Measurements from ENCODE around the gene PAQR4. TPM values are rescaled to one million over a fixed set of nuclear protein-coding genes. Genes with fewer than 3 reads are reported as not detected.

PAQR4 gene
- polyA plus RNA-seq, 1 of the 3 experiments (the other 2 are of a cell fraction), result 8.8 TPM

DNA sequence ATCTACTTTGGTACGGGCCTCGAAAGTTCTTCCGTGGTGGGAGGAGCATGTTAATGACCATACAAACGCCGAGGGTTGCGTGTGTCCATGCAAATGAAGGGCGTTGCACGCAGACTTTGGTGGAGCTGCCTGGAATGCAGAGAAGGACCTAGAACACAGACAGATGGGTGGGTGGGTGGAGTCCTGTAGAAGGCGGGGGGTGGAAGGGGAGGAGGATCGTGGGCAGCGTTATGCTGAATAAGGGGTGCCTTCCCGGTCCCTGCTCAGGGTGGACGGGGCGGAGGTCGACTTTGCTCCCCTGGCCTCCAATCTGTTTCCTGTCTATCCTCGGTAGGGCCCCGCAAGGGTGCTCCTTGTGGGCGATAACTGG, 795 bp upstream of the PAQR4 start:
- no peak overlapping the region for H2AFZ ChIP-seq (ENCODE audit: low read depth)
- TF ChIP-seq ELF1 (IDR thresholded peaks at IDR 0.05) (no peak), CHD2 (IDR thresholded peaks at IDR 0.05; ENCODE audit: low read length, partially characterized antibody) (no peak), NRF1 (IDR thresholded peaks at IDR 0.05; ENCODE audit: low read depth, low read length) (no peak), TCF12 (IDR thresholded peaks at IDR 0.05) (no peak), GABPA (IDR thresholded peaks at IDR 0.05; ENCODE audit: low read depth) (no peak)
- TF ChIP-seq, protein P1, sequence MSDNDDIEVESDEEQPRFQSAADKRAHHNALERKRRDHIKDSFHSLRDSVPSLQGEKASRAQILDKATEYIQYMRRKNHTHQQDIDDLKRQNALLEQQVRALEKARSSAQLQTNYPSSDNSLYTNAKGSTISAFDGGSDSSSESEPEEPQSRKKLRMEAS (IDR thresholded peaks at IDR 0.05; ENCODE audit: low read depth), result no peak
- peaks cover 8% of the 10 kb centered on the region for H3F3A ChIP-seq (replicated peaks; ENCODE audit: insufficient read depth)
- no peaks in the 10 kb centered on the region for H3K9me2 ChIP-seq
- H3K4me2 ChIP-seq, result peak overlapping the region; percentile 96
- WGBS (ENCODE audit: low lambda C conversion rate), result 94% methylated on average over 13 of the region's 18 CpGs
- H3K9ac ChIP-seq, result no peak overlapping the region
- no peaks in the 10 kb centered on the region for H3K9me3 ChIP-seq
- H3K4me3 ChIP-seq (ENCODE audit: low read depth in 2 of 2, low read length in 1 of 2), result no peak overlapping the region; a peak in 1 of 4 replicates
- H3K36me3 ChIP-seq (replicated peaks in 1 of 2; ENCODE audit: control insufficient read depth in 1 of 2, insufficient read depth in 2 of 2, low read length in 1 of 2), result no peaks in the 10 kb centered on the region
- H3K4me1 ChIP-seq (ENCODE audit: control insufficient read depth in 1 of 2, insufficient read depth in 2 of 2, low read depth in 1 of 2, low read length in 1 of 2), result peaks cover 0 to 49% of the 10 kb centered on the region in 2 experiments; a peak in 1 of 4 replicates
- H3K27me3 ChIP-seq (ENCODE audit: insufficient read depth), result no peaks in the 10 kb centered on the region
- no peaks in the 10 kb centered on the region; the same call in 1 of the 2 replicates for H3K79me2 ChIP-seq (ENCODE audit: insufficient read depth)
- POLR2A ChIA-PET, result no interaction called here
- CTCF ChIA-PET, result interaction anchor here (1.4 to 1.7 kb wide), 2 partner anchors 60 to 63 kb away, joined by 4 to 6 read pairs; no protein-coding TSS in a partner anchor
- H3K27ac ChIP-seq (ENCODE audit: low read depth in 2 of 2, low read length in 1 of 2), result peak overlapping the region in 1 of 2 experiments; percentile 67; a peak in 2 of 4 replicates
- peaks cover 28% of the 10 kb centered on the region; the same call in 1 of the 2 replicates for H4K20me1 ChIP-seq (ENCODE audit: insufficient read depth)
- DNase-seq, result no peak

DNA sequence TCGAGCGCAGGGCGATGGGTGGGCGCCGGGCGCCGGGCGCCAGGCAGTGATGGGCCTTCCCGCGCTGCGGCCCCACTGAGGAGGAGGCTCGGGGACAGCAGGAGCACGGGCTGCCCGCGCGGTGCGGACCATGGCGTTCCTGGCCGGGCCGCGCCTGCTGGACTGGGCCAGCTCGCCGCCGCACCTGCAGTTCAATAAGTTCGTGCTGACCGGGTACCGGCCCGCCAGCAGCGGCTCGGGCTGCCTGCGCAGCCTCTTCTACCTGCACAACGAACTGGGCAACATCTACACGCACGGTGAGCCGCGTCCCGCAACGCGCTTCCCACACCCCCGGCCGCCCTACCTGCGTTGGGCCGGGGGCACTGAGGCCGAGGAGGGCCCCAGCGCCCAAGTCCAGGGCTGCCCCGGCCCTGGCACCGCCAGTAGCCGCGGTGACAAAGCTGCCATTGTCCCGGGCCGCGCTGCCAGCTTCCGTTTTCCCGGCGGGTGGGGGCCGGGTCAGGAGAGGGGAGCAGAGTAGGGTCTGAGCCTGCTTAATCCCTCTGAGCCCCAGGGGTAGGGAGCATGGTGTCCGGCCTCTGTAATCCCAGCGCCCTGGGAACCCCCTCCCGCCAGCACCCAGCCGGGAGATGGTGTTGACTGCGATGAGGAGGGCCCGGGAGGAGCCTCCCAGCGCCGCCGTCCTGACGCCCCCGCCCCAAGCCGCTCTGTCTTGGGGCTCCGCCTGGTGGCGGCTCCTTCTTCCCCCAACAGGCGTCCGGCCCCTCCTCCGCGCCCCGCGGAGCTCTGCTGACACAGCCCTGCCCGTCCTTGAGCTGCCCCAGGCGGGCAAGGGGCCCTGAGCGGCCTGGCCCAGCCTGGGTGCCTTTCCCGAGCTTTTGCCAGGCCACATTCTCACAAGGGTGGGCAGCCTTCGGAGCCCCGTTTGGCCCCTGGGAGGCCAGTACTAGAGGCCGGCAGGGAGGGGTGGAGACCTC, 685 bp downstream of the PAQR4 start:
- peak; percentile 85 for DNase-seq
- H2AFZ ChIP-seq (ENCODE audit: low read depth), result peak overlapping the region; percentile 68
- TF ChIP-seq, protein P2, sequence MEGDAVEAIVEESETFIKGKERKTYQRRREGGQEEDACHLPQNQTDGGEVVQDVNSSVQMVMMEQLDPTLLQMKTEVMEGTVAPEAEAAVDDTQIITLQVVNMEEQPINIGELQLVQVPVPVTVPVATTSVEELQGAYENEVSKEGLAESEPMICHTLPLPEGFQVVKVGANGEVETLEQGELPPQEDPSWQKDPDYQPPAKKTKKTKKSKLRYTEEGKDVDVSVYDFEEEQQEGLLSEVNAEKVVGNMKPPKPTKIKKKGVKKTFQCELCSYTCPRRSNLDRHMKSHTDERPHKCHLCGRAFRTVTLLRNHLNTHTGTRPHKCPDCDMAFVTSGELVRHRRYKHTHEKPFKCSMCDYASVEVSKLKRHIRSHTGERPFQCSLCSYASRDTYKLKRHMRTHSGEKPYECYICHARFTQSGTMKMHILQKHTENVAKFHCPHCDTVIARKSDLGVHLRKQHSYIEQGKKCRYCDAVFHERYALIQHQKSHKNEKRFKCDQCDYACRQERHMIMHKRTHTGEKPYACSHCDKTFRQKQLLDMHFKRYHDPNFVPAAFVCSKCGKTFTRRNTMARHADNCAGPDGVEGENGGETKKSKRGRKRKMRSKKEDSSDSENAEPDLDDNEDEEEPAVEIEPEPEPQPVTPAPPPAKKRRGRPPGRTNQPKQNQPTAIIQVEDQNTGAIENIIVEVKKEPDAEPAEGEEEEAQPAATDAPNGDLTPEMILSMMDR (IDR thresholded peaks at IDR 0.05), result peak; percentile 55
- no peak for TF ChIP-seq NFIC (IDR thresholded peaks at IDR 0.05; ENCODE audit: borderline replicate concordance)
- H3K4me1 ChIP-seq (ENCODE audit: control insufficient read depth in 1 of 2, insufficient read depth in 2 of 2, low read depth in 1 of 2, low read length in 1 of 2), result peaks cover 0 to 39% of the 10 kb centered on the region in 2 experiments; a peak in 1 of 4 replicates
- H3K9ac ChIP-seq, result peak overlapping the region; percentile 68
- no peaks in the 10 kb centered on the region for H3K36me3 ChIP-seq (replicated peaks in 1 of 2; ENCODE audit: control insufficient read depth in 1 of 2, insufficient read depth in 2 of 2, low read length in 1 of 2)
- peak overlapping the region; percentile 96 for H3K4me2 ChIP-seq
- peak overlapping the region; percentile 74 to 80 for H3K4me3 ChIP-seq (ENCODE audit: low read depth in 2 of 2, low read length in 1 of 2)
- WGBS (ENCODE audit: low lambda C conversion rate), result 7% methylated on average over 20 of the region's 83 CpGs
- POLR2A ChIA-PET, result interaction anchor here (1.9 kb wide), 1 partner anchor 11 kb away, joined by 12 read pairs; the partner anchor contains the start of gene PKMYT1
- CTCF ChIA-PET, result interaction anchor here (0.6 to 1.4 kb wide), 13 partner anchors 8 to 190 kb away, joined by 3 to 7 read pairs (median 3); no protein-coding TSS in a partner anchor
- peaks cover 31% of the 10 kb centered on the region; the same call in 1 of the 2 replicates for H4K20me1 ChIP-seq (ENCODE audit: insufficient read depth)
- H3K27ac ChIP-seq (ENCODE audit: low read depth in 2 of 2, low read length in 1 of 2), result peak overlapping the region in 1 of 2 experiments; percentile 65; a peak in 2 of 4 replicates
- H3K9me2 ChIP-seq, result no peaks in the 10 kb centered on the region
- H3F3A ChIP-seq (replicated peaks; ENCODE audit: insufficient read depth), result peaks cover 8% of the 10 kb centered on the region
- no peaks in the 10 kb centered on the region; the same call in 1 of the 2 replicates for H3K79me2 ChIP-seq (ENCODE audit: insufficient read depth)
- H3K27me3 ChIP-seq (ENCODE audit: insufficient read depth), result no peaks in the 10 kb centered on the region
- H3K9me3 ChIP-seq, result no peaks in the 10 kb centered on the region

Measured in SK-N-SH (cell line).